Gastrocnemius medialis (tissue), 4 donors: ENCODE measurements around the gene CST7. TPM values are rescaled to one million over a fixed set of nuclear protein-coding genes. Genes with fewer than 3 reads are reported as not detected.

ENCODE experiments used
- ATAC-seq, 2 donors: fragments of 150-250 bp; one replicate each; pipeline ENCODE4 v1.9.1; 2016
- DNase-seq, 2 donors: peaks; one replicate each; pipeline ENCODE4 v3.0.0-alpha.2; 2019
- H3K27ac ChIP-seq, 4 donors: fragments of 200-600 bp; sonication (generic); 1 replicate in 1 of 4; 2 replicates in 3 of 4; pipeline ENCODE4 v1.5.1; 2016 to 2018; ENCODE audit warnings: mild to moderate bottlenecking in 2 of 4, moderate library complexity in 1 of 4
- H3K27me3 ChIP-seq, 3 donors: fragments of 200-600 bp; sonication (generic) in 2 of 3; 1 replicate in 1 of 3; 2 replicates in 2 of 3; pipeline versions ENCODE4 v1.5.1 to v1.6.0; 2016 to 2019; ENCODE audit warnings: mild to moderate bottlenecking in 1 of 3, moderate library complexity in 1 of 3
- H3K36me3 ChIP-seq, 2 donors: fragments of 200-600 bp; sonication (generic) in 1 of 2; one replicate each; pipeline ENCODE4 v1.5.1; 2017 to 2018
- H3K4me1 ChIP-seq, 2 donors: fragments of 200-600 bp; sonication (generic) in 1 of 2; one replicate each; pipeline ENCODE4 v1.5.1; 2016 to 2017; ENCODE audit warnings: mild to moderate bottlenecking in 2 of 2
- H3K4me3 ChIP-seq, 4 donors: fragments of 200-600 bp; sonication (generic) in 3 of 4; 1 replicate in 1 of 4; 2 replicates in 3 of 4; pipeline ENCODE4 v1.5.1; 2016 to 2019; ENCODE audit warnings: mild to moderate bottlenecking in 2 of 4
- H3K9me3 ChIP-seq, 3 donors: fragments of 200-600 bp; sonication (generic) in 2 of 3; 1 replicate in 1 of 3; 2 replicates in 2 of 3; pipeline ENCODE4 v1.5.1; 2016 to 2019
- CTCF ChIP-seq, 5 experiments: fragments of 450-650 bp in 3 of 5; fragments of 200-600 bp in 2 of 5; sonication (generic) in 2 of 5; IDR thresholded peaks in 4 of 5; conservative IDR thresholded peaks in 1 of 5; 1 replicate in 4 of 5; 2 replicates in 1 of 5; pipeline ENCODE4 v1.5.1; 2016 to 2019; ENCODE audit warnings: antibody characterized with exemption in 5 of 5, mild to moderate bottlenecking in 3 of 5, moderate library complexity in 3 of 5
- POLR2A ChIP-seq, 2 donors: fragments of 450-650 bp; IDR thresholded peaks; one replicate each; pipeline ENCODE4 v1.6.1; 2017; ENCODE audit warnings: antibody characterized with exemption in 2 of 2, mild to moderate bottlenecking in 2 of 2, moderate library complexity in 2 of 2
- in situ Hi-C, 4 donors: fragments of 200-750 bp; cut with MboI; loops; one replicate each; pipeline versions ENCODE4 v1.15.0 to v1.8.0; 2017; ENCODE audit warnings: low sequenced_read_pairs in 4 of 4
- intact Hi-C: fragments of 100-400 bp; cut with DNase I; formaldehyde crosslinking; loops from one replicate; pipeline ENCODE4 v1.15.1; 2023; ENCODE audit warnings: low total_unique reads
- total RNA-seq, 4 donors: library from RNA; depleted of rRNA; stranded (reverse); fragments of >200 nt; gene quantifications; one replicate each; pipeline versions ENCODE4 v1.1.0 to v1.2.3, GENCODE V29; 2016

The CST7 gene
- total RNA-seq, 4 donors from 2014 or later: 0.91 to 1.9 (median 1.0) TPM; not detected in 1

DNA sequence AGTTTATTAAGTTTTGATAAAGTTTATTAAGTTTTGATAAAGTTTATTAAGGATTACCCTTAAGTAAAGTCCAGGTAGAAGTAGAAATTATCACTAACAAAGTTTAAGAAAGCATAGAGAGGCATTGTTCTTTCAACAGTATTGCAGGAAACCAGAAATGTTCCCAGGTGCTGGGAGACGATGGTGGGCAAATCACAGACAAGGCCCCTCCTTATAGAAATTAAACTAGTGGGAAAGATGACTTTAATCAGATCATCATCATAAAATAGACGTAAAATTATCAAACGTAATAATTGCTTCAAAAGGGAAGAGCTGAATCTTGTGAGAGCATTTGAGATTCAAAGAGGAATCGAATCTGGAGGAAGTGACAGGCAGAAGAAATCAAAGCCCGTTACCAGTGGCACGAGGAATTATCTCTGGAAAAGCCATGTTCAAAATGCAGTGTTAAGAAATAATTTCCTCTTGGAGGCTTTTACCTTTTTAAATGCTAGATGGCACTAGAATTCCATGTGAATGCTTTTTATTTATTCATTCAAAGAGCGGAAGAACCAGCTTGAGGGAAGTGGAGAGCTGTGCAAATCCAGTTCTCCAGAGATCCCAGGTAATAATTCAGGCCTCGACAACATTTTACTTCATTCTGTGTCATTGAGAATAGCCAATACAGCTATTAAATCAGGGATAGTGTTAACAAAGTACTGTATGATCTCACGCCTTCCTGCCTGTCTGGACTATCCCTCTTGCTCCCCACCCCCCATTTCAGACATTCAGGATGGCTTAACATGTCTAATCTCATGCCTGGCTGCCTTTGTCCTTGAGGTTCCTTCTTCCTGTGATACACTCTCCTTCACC is 44.5 kb downstream of the CST7 start:
- in situ Hi-C loops (loop anchor here (5.0 to 25.0 kb wide), 8 partner anchors 181 to 1356 kb away; partner anchors contain the start of genes ABHD12 (in 3 of the 4), CST3 (in 1 of the 4), ENTPD6 (in 1 of the 4) and GINS1 (in 1 of the 4)), intact Hi-C loops (loop anchor here (1.0 to 5.0 kb wide), 6 partner anchors 72 to 1351 kb away; partner anchors contain the start of genes ABHD12, ENTPD6 and PYGB)
- Histone ChIP-seq H3K4me1 (peaks cover 47 to 50% of the 10 kb centered on the region in 2 donors), H3K4me3 (peak overlapping the region; percentile 85 to 92 (median 88)), H3K9me3 (no peaks in the 10 kb centered on the region), H3K36me3 (no peaks in the 10 kb centered on the region), H3K27ac (peak overlapping the region; percentile 94 to 98 (median 96)), H3K27me3 (no peaks in the 10 kb centered on the region)
- TF ChIP-seq CTCF (IDR thresholded peaks at IDR 0.05 in 4 of 5, conservative IDR thresholded peaks at IDR 0.05 in 1 of 5) (peak in 2 of 5 experiments; percentile 11 to 35), POLR2A (IDR thresholded peaks at IDR 0.05) (no peak)
- DNase-seq (no peak), ATAC-seq (no peak)

- Histone ChIP-seq H3K4me1 (peaks cover 45 to 47% of the 10 kb centered on the region in 2 donors), H3K27me3 (no peaks in the 10 kb centered on the region), H3K27ac (peak overlapping the region in 2 of 4 donors; percentile 62 to 68), H3K36me3 (no peaks in the 10 kb centered on the region), H3K9me3 (no peaks in the 10 kb centered on the region), H3K4me3 (no peak overlapping the region)
- DNase-seq (no peak), ATAC-seq (no peak)
- no peak for TF ChIP-seq POLR2A (IDR thresholded peaks at IDR 0.05)
- no peak for TF ChIP-seq CTCF (IDR thresholded peaks at IDR 0.05 in 4 of 5, conservative IDR thresholded peaks at IDR 0.05 in 1 of 5)
- in situ Hi-C loops (loop anchor here (5.0 to 25.0 kb wide), 8 partner anchors 181 to 1357 kb away; partner anchors contain the start of genes ABHD12 (in 3 of the 4), CST3 (in 1 of the 4), ENTPD6 (in 1 of the 4) and GINS1 (in 1 of the 4)), intact Hi-C loops (loop anchor here (1.0 to 5.0 kb wide), 5 partner anchors 71 to 1352 kb away; partner anchors contain the start of genes ENTPD6 and PYGB)
Observed at GRCh38 chr20:24994186-24994465, 45.1 kb downstream of the CST7 start.

DNA sequence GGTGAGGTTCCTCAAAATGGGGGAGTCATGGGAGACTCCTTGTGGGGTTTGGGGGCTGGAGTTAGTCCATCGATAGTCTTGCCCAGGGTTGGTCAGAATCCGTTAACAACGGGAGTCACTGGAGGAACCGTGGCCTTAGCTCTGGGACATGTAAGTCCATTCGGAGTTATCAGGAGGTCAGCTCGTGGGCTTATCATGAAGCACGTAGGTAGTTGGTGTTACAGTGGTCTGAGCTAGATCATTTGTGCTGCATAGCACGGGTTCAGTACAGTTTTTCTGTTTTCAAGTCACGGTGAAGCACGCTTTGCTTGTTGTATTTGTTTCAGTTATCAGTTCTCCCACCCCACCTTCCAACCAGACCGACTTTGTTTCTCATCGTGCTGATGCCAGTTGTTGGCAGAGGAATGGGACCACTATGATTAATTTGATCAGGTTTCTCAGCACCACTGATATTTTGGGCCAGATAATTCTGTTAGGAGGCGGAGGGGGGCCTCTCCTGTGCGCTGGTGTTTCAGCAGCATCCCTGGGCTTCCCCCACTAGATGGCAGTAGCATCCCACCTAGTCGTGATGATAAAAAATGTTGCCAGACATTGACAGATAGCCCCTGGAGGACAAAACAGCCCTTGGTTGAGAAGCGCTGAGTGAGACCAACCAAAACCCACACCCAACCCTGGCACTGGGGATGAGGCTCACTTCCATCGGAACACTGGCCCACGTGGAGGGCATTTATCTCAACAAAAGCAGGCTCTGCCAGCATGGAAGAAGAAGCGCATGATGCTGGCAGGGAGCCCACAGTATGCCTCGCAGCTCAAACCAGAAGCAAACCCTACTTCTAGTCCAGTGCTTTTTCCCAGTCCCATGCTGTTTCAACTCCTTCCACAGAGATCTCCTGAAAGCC is 45.6 kb downstream of the CST7 start:
- H3K27me3 ChIP-seq: no peaks in the 10 kb centered on the region
- H3K4me1 ChIP-seq: peaks cover 41 to 47% of the 10 kb centered on the region in 2 donors
- peak; percentile 60 to 81 for DNase-seq
- in situ Hi-C loops: loop anchor here (5.0 to 25.0 kb wide), 11 partner anchors 68 to 1357 kb away; partner anchors contain the start of genes ABHD12 (in 3 of the 4), ENTPD6 (in 2 of the 4), CST3 (in 1 of the 4) and GINS1 (in 1 of the 4)
- peak; percentile 54 to 56 for ATAC-seq
- no peaks in the 10 kb centered on the region for H3K9me3 ChIP-seq
- intact Hi-C loops: loop anchor here (1.0 to 5.0 kb wide), 6 partner anchors 71 to 1352 kb away; partner anchors contain the start of genes ENTPD6 and PYGB
- H3K4me3 ChIP-seq: peak overlapping the region in 3 of 4 donors; percentile 25 to 37 (median 29)
- H3K27ac ChIP-seq: peak overlapping the region; percentile 55 to 68 (median 64)
- TF ChIP-seq POLR2A (IDR thresholded peaks at IDR 0.05) (no peak), CTCF (IDR thresholded peaks at IDR 0.05 in 4 of 5, conservative IDR thresholded peaks at IDR 0.05 in 1 of 5) (peak; percentile 95 to 98 (median 97))
- no peaks in the 10 kb centered on the region for H3K36me3 ChIP-seq

- Histone ChIP-seq H3K4me1 (peaks cover 49 to 50% of the 10 kb centered on the region in 2 donors), H3K36me3 (no peaks in the 10 kb centered on the region), H3K27ac (no peak overlapping the region), H3K9me3 (no peaks in the 10 kb centered on the region), H3K4me3 (no peak overlapping the region), H3K27me3 (no peaks in the 10 kb centered on the region)
- intact Hi-C loops: loop anchor here (1.0 to 2.0 kb wide), 2 partner anchors 183 to 403 kb away; no protein-coding TSS in a partner anchor
- TF ChIP-seq POLR2A (IDR thresholded peaks at IDR 0.05) (no peak), CTCF (IDR thresholded peaks at IDR 0.05 in 4 of 5, conservative IDR thresholded peaks at IDR 0.05 in 1 of 5) (no peak)
- in situ Hi-C loops: loop anchor here (5.0 to 25.0 kb wide), 10 partner anchors 66 to 1359 kb away; partner anchors contain the start of genes ABHD12 (in 3 of the 4), ENTPD6 (in 2 of the 4) and CST3 (in 1 of the 4)
- no peak for DNase-seq
- no peak for ATAC-seq
Observed at GRCh38 chr20:24995741-24996448, 46.8 kb downstream of the CST7 start.
